ENCODE results near the gene PIGR. TPM values are rescaled to one million over a fixed set of nuclear protein-coding genes. Genes with fewer than 3 reads are reported as not detected.

Gene PIGR
- total and polyA plus RNA-seq, 9 donors = 0.04 to 5.3 (median 0.73) TPM; not detected in 1

DNA sequence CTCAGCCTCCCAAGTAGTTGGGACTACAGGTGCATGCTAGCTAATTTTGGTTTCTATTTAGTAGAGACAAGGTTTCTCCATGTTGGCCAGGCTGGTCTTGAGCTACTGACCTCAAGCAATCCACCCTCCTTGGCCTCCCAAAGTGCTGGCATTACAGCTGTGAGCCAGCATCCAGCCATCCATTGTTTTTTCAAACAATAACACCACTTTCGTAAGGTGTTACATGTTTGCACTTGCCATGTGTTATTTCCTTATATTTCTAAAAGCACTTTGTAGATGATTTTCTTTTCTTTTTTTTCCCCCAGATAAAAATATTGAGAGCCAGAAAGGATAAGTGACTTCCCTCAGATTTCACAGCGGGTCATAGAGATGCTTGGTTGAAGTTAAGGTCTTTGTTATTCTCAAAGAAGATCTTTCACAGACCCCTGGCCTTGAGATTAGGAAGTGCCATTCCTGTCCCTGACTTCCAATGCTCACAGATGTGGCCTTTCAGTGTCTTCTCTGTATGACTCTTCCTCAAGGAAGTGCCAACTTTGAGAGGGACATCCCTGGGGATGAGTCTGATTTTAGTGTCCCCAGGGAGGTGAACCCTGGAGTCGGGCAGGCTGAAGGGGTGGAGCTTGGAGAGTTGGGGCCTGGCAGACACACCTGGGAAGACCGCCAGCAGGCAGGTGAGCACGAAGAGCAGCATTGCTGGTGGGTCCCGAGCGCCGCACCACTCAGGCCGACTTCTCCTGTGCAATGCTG is 6.3 kb downstream of the PIGR start:
- 81 to 83% (median 82%) methylated on average over 9 of the region's 9 CpGs for WGBS, 3 donors
- H3K27me3 ChIP-seq = no peaks in the 10 kb centered on the region
- no peak overlapping the region for H3K27ac ChIP-seq
- TF ChIP-seq POLR2A (IDR thresholded peaks at IDR 0.05) (no peak), CTCF (IDR thresholded peaks at IDR 0.05) (no peak), EP300 (IDR thresholded peaks at IDR 0.05) (no peak)
- H3K4me1 ChIP-seq (ENCODE audit: insufficient read depth) = no peaks in the 10 kb centered on the region
- H3K4me3 ChIP-seq = no peak overlapping the region
- H3K36me3 ChIP-seq = no peaks in the 10 kb centered on the region
- no peak for DNase-seq
- intact Hi-C loops (cut with DNase I) = no loop called here
- H3K9me3 ChIP-seq = no peaks in the 10 kb centered on the region

GRCh38 chr1:206939131-206939530 is 7.1 kb downstream of the PIGR start:
- TF ChIP-seq CTCF (IDR thresholded peaks at IDR 0.05) = no peak
- TF ChIP-seq EP300 (IDR thresholded peaks at IDR 0.05) = no peak
- no peak for TF ChIP-seq POLR2A (IDR thresholded peaks at IDR 0.05)
- no peaks in the 10 kb centered on the region for H3K36me3 ChIP-seq
- DNase-seq = no peak
- H3K9me3 ChIP-seq = no peaks in the 10 kb centered on the region
- H3K27ac ChIP-seq = no peak overlapping the region
- no peaks in the 10 kb centered on the region for H3K27me3 ChIP-seq
- intact Hi-C loops (cut with DNase I) = no loop called here
- H3K4me1 ChIP-seq (ENCODE audit: insufficient read depth) = no peaks in the 10 kb centered on the region
- no peak overlapping the region for H3K4me3 ChIP-seq
- WGBS, 3 donors = 90 to 95% (median 93%) methylated on average over 13 of the region's 13 CpGs

GRCh38 chr1:206937425-206937824 is 8.8 kb downstream of the PIGR start:
- TF ChIP-seq CTCF (IDR thresholded peaks at IDR 0.05) (no peak), EP300 (IDR thresholded peaks at IDR 0.05) (no peak), POLR2A (IDR thresholded peaks at IDR 0.05) (no peak)
- no peak for DNase-seq
- H3K27ac ChIP-seq = no peak overlapping the region
- H3K4me3 ChIP-seq = no peak overlapping the region
- no peaks in the 10 kb centered on the region for H3K36me3 ChIP-seq
- 90 to 95% (median 91%) methylated on average over 6 of the region's 6 CpGs for WGBS, 3 donors
- intact Hi-C loops (cut with DNase I) = no loop called here
- no peaks in the 10 kb centered on the region for H3K27me3 ChIP-seq
- no peaks in the 10 kb centered on the region for H3K4me1 ChIP-seq (ENCODE audit: insufficient read depth)
- H3K9me3 ChIP-seq = no peaks in the 10 kb centered on the region

DNA sequence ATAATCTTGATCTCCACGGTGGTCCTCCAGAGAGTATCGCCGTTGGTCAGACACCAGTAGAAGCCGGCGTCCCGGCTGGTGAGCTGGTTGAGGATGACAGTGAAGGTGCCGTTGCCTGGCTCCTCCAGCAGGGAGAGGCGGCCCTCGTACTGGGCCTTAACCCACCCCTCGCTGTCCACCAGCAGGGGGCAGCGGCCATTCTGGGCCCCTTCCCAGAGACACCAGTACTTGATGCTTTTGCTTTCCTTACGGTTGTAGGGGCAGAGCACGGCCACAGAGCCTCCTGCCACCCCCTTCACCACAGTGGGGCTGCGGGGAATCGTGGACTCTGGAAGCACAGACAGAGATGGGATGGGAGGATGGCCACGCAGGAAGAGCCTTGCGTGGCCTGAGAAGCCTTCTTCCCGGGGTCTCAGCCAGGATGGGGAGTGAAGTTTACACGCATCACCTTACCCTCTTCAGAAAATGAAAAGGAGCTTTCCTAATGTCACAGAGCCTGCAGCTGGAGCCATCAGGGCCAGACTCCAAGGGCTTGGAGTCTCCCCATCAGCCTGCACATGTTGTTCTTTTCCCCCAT is 10.7 kb downstream of the PIGR start:
- no peak for DNase-seq
- no peak overlapping the region for H3K27ac ChIP-seq
- H3K4me1 ChIP-seq (ENCODE audit: insufficient read depth) = no peaks in the 10 kb centered on the region
- H3K4me3 ChIP-seq = no peak overlapping the region
- no peaks in the 10 kb centered on the region for H3K9me3 ChIP-seq
- H3K36me3 ChIP-seq = no peaks in the 10 kb centered on the region
- intact Hi-C loops (cut with DNase I) = no loop called here
- no peaks in the 10 kb centered on the region for H3K27me3 ChIP-seq
- WGBS, 3 donors = 65 to 70% (median 66%) methylated on average over 19 of the region's 19 CpGs
- TF ChIP-seq EP300 (IDR thresholded peaks at IDR 0.05) = no peak
- no peak for TF ChIP-seq CTCF (IDR thresholded peaks at IDR 0.05)
- TF ChIP-seq POLR2A (IDR thresholded peaks at IDR 0.05) = no peak

Measured in ovary (tissue), 9 donors.